HG02885 (cell line): ENCODE measurements around the gene RASA3.
"Not testable (repeated sequence)": the region's sequence is repeated elsewhere in the genome, so short reads cannot be mapped to it uniquely, and the experiment has no call there.

ENCODE experiments used
- ATAC-seq: cut with Tn5 transposase; IDR thresholded peaks from one replicate; pipeline ENCODE4 v1.9.1; 2021; ENCODE audit warnings: mild to moderate bottlenecking; ENCODE audit not compliant: unreplicated experiment, poor library complexity

Gene RASA3

GRCh38 chr13:114103289-114103621 is 29.2 kb downstream of the RASA3 start:
- ATAC-seq: not testable (repeated sequence)

GRCh38 chr13:114102521-114103288 is 29.7 kb downstream of the RASA3 start:
- no peak for ATAC-seq

- ATAC-seq: no peak
These were observed 30.3 kb downstream of the RASA3 start for GRCh38 chr13:114102131-114102520.

GRCh38 chr13:114101358-114102130 is 30.9 kb downstream of the RASA3 start:
- ATAC-seq: no peak

GRCh38 chr13:114100446-114101357 is 31.7 kb downstream of the RASA3 start:
- ATAC-seq: peak; percentile 81

- no peak for ATAC-seq
These were observed 32.4 kb downstream of the RASA3 start for GRCh38 chr13:114099918-114100445.

- no peak for ATAC-seq
These were observed 33.2 kb downstream of the RASA3 start for GRCh38 chr13:114099191-114099590.

GRCh38 chr13:114098689-114099056 is 33.8 kb downstream of the RASA3 start:
- not testable (repeated sequence) for ATAC-seq

GRCh38 chr13:114097893-114098688 is 34.3 kb downstream of the RASA3 start:
- no peak for ATAC-seq

- ATAC-seq: no peak
These were observed 35.1 kb downstream of the RASA3 start for GRCh38 chr13:114097212-114097892.

GRCh38 chr13:114096811-114097211 is 35.6 kb downstream of the RASA3 start:
- no peak for ATAC-seq

GRCh38 chr13:114096031-114096485 is 36.4 kb downstream of the RASA3 start:
- ATAC-seq: no peak

GRCh38 chr13:114095486-114095885 is 36.9 kb downstream of the RASA3 start:
- no peak for ATAC-seq

- no peak for ATAC-seq
These were observed 39.3 kb downstream of the RASA3 start for GRCh38 chr13:114093118-114093517.

- ATAC-seq: no peak
These were observed 40.0 kb downstream of the RASA3 start for GRCh38 chr13:114092468-114092867.

- ATAC-seq: no peak
These were observed 41.9 kb downstream of the RASA3 start for GRCh38 chr13:114090476-114090875.

GRCh38 chr13:114089751-114090400 is 42.5 kb downstream of the RASA3 start:
- ATAC-seq: no peak

- no peak for ATAC-seq
These were observed 43.1 kb downstream of the RASA3 start for GRCh38 chr13:114089341-114089740.

- ATAC-seq: no peak
These were observed 43.6 kb downstream of the RASA3 start for GRCh38 chr13:114088863-114089262.
